ENCODE measurements around the gene CCDC85A.

DNA sequence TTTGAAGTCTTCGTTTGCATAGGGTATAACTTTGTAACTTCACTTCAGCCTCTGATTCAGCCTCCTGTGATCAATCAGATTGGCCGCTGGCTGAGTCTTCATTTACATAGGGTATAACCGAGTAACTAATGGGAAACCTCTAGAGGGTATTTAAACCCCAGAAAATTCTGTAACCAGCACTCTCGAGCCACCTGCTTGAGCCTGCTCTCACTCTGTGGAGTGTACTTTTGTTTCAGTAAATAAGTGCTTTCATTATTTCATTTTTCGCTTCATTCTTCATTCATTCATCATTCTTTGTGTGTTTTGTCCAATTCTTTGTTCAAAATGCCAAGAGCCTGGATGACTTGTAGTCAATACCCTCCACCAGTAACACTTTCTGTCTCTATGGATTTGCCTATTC is 56.4 kb downstream of the CCDC85A start:
- no peak for TF ChIP-seq EZH2 (IDR thresholded peaks at IDR 0.05; ENCODE audit: borderline replicate concordance)
- no peak for TF ChIP-seq EZH2phosphoT487 (IDR thresholded peaks at IDR 0.05; ENCODE audit: low read depth, severe bottlenecking, unreplicated experiment)
